MM.1S (cell line): Measurements from ENCODE around the gene PACRG.

Experiments used
- CTCF ChIP-seq: fragments of 300-600 bp; sonication (generic); IDR thresholded peaks from 2 replicates; pipeline ENCODE4 v1.5.1; 2016; ENCODE audit warnings: antibody characterized with exemption, low read length, mixed read lengths
- EZH2 ChIP-seq: fragments of 300-600 bp; sonication (generic); optimal IDR thresholded peaks from 2 replicates; pipeline ENCODE3; 2017; ENCODE audit warnings: low read depth, mild to moderate bottlenecking, antibody characterized with exemption, low read length, mixed read lengths

- TF ChIP-seq CTCF (no peak), EZH2 (no peak)
These were observed 367.1 kb downstream of the PACRG start for GRCh38 chr6:163094881-163095280.
